ENCODE measurements around the gene F9. TPM values are rescaled to one million over a fixed set of nuclear protein-coding genes. Genes with fewer than 3 reads are reported as not detected.
"Not testable (repeated sequence)": the region's sequence is repeated elsewhere in the genome, so short reads cannot be mapped to it uniquely, and the experiment has no call there.

F9 gene
- not detected for polyA plus RNA-seq (ENCODE audit: insufficient read length in 4 of 4)

DNA sequence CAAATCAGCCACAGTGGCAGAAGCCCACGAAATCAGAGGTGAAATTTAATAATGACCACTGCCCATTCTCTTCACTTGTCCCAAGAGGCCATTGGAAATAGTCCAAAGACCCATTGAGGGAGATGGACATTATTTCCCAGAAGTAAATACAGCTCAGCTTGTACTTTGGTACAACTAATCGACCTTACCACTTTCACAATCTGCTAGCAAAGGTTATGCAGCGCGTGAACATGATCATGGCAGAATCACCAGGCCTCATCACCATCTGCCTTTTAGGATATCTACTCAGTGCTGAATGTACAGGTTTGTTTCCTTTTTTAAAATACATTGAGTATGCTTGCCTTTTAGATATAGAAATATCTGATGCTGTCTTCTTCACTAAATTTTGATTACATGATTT, at the start of gene F9:
Gene F9 (plus strand): TSS at position 190 of the 400 bp plus-strand sequence. CDS start 26 bp downstream, at position 216.
- DNase-seq (ENCODE audit: low read depth in 4 of 4, low spot score in 3 of 4): no peak

DNA sequence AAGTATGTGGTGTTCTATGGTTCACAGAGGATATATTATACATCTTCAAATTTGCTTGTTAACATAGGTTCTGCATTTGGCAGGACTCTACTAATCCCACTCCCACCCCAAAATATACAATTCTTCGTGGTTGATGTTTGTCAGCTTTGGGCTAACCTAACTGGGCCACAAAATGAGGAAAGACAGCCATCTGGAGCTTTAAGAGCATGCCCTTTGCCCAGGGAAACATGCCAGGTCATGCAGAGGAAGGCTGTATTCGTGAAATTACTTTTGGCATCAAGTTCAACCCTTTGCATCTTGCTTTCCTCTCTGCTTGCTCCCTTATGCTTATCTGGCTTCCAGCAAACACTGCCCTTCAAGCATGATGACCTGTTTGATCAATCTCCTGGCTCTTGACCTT, 46.8 kb upstream of the F9 start:
- DNase-seq (ENCODE audit: low read depth in 4 of 4, low spot score in 3 of 4): no peak

DNA sequence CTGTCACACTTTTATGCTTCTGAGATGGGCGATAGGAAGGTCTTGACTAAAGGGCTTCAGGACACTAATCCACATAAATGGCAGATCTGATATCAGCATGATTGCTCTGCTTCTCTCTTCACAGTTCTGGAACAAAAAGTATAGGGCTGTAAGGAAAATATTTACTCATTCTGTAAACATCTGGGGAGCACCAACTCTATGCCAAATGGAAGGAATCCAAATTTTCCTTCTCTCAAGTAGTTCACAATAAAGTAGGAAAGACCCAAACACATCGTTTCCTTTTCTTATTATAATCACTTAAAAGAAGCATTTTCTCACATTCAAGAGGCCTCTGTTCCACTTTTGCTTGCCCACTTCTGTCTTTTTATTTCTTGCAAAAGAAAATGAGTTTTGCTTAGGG, 45.9 kb upstream of the F9 start:
- no peak for DNase-seq (ENCODE audit: low read depth in 4 of 4, low spot score in 3 of 4)

DNA sequence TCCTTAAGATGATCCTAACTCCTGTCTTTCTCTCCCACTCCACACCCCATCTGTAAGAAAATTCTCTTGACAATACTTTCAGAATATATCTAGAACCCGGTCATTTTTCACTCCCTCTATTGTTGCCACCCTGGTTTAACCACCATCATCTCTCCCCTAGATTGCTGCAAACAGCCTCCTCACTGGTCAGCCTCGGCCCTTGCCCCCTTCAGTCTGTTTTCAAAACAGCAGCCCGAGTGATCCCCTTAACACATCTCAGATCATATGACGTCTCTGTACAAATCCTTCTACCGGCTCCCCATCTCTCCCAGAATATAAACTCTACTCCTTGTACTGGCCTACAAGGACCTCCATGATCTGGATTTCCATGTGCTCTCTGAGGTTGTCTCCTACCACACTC, 35.2 kb upstream of the F9 start:
- DNase-seq (ENCODE audit: low read depth in 4 of 4, low spot score in 3 of 4): no peak

DNA sequence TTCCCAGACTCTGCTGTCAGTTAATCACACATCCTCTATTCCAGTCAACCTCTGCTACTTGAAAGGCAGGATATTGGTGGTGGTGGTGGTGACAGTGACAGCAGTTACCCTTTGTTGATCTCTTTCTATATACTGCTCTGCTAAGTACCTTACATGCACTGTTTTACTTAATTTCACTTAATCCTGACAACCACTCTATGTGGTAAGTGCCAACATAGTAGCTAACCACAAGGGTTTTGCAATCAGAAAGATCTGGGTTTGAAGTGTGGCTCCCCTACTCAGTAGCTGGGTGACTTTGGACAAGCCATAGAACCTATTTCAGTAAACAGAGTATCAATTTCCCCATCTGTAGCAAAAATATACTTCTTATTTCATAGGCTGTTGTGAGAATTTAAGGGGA, 24.2 kb upstream of the F9 start:
- no peak for DNase-seq (ENCODE audit: low read depth in 4 of 4, low spot score in 3 of 4)

DNA sequence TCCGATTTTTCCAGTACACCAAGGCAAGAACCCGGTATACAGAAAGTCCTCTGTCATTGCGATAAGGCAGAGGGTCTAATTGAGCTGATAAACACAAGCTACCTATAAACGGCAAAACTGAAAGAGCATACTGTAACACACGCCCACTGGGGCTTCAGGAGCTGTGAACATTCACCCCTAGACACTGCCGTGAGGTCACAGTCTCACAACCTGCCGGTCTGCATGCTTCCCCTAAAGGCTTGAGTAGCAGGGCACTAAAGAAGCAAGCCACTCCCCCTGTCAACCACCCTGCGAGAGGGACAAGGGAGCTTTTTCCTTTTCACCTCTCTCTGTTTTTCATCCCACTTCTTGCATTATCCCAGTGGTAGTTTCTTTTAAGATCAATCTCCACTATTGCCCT, 22.4 kb upstream of the F9 start:
- no peak for DNase-seq (ENCODE audit: low read depth in 4 of 4, low spot score in 3 of 4)

DNA sequence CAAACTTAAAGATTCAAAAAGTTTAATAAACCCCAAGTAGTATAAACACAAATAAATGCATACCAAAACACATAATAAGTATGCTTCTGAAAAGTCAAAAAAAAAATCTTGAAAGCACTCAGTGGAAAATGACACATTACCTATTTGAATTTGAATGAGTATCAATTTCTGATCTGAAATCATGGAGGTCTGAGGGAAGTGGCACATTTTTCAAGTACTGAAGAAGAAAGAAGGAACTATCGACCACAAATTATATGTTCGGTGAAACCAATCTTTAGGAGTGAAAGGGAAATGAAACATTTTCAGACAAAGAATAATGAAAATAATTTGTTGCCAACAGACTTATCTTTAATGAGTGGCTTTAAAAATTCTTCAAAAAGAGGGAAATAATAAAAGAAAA, 12.1 kb upstream of the F9 start:
- no peak for DNase-seq (ENCODE audit: low read depth in 4 of 4, low spot score in 3 of 4)

DNA sequence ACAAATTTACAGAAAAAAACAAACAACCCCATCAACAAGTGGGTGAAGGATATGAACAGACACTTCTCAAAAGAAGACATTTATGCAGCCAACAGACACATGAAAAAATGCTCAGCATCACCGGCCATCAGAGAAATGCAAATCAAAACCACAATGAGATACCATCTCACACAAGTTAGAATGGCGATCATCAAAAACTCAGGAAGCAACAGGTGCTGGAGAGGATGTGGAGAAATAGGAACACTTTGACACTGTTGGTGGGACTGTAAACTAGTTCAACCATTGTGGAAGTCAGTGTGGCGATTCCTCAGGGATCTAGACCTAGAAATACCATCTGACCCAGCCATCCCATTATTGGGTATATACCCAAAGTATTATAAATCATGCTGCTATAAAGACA, 1.7 kb upstream of the F9 start:
- not testable (repeated sequence) for DNase-seq (ENCODE audit: low read depth in 4 of 4, low spot score in 3 of 4)

DNA sequence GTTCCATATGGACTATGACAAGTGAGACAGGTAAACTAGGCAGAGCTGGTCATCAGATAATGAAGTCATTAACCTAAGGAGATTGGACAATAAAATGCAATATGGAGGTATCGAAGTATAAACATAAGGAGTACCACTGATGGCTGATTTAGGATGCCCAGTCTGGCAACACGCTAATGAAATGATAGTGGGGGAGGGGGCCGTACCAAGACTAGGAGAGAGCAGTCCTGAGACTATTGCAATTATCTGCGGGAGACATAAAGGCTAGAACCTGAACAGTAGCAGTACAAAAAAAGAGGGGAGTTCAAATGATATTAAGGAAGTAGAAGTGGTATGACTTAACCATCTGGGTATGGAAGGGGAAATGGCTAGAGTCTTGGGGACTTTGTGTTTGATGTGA, 2.3 kb downstream of the F9 start:
- no peak for DNase-seq (ENCODE audit: low read depth in 4 of 4, low spot score in 3 of 4)

DNA sequence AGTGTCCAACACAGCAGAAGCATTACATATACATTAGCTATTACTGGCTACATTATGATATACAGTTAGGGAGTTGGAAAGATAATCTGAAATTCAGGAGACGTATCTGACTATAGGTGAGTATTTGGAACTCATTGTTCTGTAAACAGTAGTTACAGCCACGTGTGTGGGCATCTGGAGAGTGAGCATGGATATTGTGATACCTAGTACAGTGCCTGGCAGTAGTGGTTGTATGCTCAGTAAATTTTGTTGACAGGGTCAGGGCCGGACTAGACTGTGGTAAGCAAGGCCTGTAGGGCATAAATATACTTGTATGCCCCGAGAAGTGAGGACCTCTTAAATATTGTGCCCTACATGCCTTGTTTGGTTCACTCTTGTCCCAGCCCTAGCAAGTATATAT, 2.9 kb downstream of the F9 start:
- no peak for DNase-seq (ENCODE audit: low read depth in 4 of 4, low spot score in 3 of 4)

DNA sequence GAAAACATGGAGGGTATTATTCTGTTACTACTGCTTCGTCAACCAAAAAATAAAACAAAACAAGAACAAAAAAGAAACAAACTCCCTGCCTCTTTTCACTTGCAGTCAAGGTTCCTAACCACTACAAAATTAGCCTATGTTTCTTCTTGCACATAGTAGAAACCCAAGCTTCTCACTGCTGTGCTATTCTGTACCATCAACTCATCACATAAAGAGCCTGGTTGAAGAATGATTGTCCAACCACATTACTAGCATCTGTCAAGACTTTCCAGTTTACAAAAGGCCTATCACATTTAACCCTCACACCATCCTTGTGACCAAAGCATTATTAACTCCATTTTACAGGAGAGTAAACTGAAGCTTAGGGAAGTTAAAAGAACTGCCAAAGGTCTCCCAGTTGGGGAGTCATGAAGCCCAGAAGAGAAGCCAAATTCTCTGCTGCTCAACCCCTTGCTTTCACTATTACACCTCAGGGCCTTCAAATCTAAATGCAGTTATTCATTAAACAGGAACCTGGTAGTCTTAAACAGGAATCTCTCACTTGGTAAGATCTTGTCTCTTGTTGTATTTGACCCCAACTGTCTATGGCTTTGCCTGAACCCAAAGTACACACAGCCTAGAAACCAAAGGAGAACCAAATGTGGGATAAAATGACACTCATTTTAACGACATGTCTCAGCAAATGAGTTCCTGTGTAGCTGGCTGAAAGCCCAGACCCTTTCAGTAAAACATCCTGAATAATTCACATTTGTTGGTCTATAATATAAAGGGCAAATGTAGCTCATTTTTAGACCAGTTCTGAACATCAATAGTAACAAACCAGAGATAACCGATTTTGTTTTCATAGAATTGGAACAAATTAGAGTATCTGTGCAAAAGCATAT, 8.6 kb downstream of the F9 start:
- DNase-seq (ENCODE audit: low read depth in 4 of 4, low spot score in 3 of 4): peak in 1 of 4 donors; percentile 6

DNA sequence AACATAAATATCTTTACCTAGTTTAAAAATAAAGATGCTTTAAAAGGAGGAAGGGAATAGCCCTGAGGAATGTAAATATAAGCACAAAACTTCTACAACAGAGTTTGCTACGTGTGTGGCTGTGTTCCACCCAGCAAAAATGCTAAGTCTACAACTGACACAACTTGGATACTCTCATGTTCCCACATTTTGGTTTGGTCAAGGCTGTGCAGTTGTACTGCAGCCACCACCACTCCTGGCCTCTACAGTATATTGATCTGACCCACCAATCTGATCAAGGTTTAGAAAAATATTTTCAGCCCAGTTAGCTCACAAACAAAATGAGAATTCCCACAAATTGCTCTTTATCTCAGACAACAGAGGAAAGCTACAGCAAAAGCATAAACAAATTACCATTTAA, 12.1 kb downstream of the F9 start:
- no peak for DNase-seq (ENCODE audit: low read depth in 4 of 4, low spot score in 3 of 4)

DNA sequence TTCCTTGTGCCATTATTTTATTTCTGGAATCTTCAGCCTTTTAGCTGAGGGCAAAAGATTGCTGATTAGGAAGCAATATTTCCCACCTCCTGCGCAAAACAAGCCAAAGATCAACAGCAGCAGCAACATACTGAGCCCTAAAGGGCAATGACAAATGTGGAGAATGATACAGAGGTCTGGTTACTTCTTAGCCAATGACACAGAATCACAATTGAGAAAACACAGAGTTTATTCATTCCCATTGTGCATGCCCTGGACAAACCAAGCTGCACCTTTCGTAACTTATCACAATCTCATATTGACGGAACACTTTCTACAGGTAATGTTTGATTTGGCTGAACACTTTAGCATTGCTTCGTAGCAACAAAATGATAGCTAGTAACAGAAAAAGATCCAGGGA, 13.4 kb downstream of the F9 start:
- no peak for DNase-seq (ENCODE audit: low read depth in 4 of 4, low spot score in 3 of 4)

DNA sequence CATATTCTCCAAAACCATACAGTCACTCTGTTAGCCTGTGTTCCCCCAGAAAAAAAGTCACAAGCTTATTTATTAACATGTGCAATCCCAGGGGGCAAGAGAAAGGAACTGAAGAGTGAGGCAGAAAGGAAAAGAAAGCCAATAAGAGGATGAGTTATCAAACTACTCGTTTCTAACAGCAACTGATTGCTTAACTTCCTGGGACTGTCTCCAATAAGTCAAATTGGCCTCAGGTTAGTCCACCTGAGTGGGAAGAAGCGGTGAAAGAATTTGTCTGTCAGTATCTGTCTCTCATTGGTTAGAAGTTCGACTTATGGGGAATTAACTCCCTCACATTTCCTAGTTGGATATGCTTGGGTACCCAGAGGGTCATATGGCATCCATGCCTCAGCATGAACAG, 14.1 kb downstream of the F9 start:
- no peak for DNase-seq (ENCODE audit: low read depth in 4 of 4, low spot score in 3 of 4)

DNA sequence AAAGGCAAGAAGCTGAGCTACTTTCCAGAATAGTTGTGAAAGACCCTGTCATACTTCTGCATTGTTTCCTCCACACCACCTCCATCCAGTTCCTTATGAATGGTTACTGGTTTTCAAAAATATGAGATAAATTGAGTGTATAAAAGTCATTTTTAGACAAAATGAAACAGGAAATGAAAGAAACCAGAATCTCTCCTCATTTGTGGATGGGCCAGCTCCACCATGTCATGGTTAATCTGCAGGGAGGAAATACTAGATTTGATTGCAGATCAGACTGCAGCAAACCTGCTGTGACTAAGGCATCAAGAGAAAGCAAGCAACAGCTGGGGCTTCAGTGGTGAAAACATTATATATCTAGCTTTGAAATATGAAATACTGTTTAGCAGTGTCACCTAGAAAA, 23.8 kb downstream of the F9 start:
- DNase-seq (ENCODE audit: low read depth in 4 of 4, low spot score in 3 of 4): no peak

DNA sequence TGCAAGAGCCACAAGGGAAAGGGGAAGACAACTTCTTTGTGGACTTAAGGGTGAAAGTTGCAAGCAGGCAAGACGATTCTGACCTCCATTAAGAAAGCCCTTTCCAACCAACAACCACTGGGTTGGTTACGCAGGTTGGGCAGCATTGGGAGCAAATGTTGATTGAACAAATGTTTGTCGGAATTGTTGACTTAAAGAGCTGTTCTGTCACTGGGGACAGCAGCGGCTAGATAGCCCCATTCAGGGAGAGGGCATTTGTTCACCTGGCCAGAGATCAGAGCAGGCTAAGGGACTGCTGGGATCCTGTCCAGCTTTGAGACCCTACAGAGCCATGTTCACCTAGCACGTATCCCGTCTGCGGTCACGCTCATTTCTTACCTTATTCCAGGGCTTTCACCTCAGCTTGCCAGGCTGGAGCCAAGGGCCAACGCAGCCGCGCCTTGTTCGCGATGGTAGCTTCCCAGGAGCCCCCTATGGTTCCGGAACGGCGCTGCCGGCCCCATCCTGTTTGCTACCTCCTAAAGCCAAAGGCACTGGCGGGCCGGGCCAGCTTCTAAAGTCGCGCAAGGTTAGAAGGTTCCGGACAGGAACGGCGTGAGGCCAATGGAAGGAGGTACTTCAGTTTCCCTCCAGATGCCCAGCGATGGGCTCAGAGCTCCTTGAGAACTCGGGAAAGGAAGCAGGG, 24.6 kb downstream of the F9 start:
- DNase-seq (ENCODE audit: low read depth in 4 of 4, low spot score in 3 of 4): no peak

DNA sequence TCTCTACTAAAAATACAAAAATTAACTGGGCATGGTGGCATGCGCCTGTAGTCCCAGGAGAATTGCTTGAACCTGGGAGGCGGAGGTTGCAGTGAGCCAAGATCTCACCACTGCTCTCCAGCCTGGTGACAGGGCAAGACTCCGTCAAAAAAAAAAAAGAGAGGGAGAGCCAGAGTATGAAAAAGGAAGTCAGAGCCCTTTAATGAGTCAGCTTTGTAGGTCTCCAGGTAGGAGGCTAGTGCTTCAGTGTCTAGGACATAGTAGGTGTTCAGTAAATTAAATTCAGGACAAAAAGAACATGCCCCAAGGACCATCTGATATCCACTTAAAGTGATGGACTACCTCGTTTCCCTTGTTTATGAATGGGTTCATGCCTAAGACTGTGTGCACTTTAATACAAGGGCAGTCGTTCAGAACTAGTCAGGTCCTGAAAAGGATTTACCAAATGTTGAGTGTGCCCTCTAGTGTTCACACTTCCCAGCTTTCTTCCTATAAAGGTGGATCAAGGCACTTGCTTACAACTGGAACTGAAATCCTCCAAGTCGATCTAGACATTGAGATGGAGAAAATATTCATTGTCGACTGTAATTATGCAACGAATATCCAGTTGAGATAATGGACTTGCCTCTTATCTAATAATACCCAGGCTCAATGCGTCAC, 29.0 kb downstream of the F9 start:
- DNase-seq (ENCODE audit: low read depth in 4 of 4, low spot score in 3 of 4): peak; percentile 25 to 51 (median 43)

DNA sequence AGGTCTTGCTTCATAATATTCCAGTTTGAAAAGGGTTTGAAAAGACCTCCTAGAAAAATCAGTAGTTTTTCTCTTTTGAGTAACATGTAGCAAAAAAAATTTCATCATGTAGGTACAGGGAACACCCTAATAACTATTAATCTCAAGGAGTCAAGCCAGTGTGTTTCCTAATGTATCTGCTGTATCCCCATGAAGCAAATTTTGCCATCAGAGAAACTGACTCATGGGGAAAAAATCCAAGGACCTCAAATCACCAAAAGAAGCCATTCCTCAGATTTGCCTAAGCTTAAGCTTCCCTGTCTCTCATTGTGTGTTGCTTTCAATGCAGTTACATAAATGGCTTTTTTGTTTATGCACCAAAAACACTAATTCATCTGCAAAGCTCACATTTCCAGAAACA, 29.7 kb downstream of the F9 start:
- no peak for DNase-seq (ENCODE audit: low read depth in 4 of 4, low spot score in 3 of 4)

DNA sequence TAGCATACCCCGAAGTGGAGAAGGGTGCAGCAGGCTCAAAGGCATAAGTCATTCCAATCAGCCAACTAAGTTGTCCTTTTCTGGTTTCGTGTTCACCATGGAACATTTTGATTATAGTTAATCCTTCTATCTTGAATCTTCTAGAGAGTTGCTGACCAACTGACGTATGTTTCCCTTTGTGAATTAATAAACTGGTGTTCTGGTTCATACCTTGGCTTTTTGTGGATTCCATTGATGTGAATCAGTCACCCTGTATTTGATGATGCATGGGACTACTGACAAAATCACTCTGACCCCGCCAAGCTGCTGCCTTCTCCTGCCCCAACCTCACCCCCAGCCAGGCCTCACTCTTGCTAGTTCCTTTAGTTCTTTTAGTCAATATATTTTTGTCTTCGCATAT, 32.7 kb downstream of the F9 start:
- no peak for DNase-seq (ENCODE audit: low read depth in 4 of 4, low spot score in 3 of 4)

DNA sequence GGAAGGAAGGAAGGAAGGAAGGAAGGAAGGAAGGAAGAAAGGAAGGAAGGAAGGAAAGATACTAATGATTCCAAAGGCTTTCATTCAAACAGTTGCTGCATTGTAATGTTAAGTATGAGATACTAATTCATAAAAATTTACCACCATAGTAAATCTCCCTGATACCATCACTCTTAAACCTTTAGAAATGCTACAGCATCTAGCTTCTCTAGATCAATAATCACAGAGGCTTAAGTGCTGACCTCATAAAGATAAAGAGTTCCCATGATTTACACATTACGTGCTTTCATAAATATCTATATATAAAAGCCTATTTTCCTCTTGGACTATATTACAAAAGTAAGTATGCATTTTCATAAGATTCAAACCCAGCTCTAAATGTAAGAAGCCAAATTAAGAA, 36.4 kb downstream of the F9 start:
- DNase-seq (ENCODE audit: low read depth in 4 of 4, low spot score in 3 of 4): no peak

DNA sequence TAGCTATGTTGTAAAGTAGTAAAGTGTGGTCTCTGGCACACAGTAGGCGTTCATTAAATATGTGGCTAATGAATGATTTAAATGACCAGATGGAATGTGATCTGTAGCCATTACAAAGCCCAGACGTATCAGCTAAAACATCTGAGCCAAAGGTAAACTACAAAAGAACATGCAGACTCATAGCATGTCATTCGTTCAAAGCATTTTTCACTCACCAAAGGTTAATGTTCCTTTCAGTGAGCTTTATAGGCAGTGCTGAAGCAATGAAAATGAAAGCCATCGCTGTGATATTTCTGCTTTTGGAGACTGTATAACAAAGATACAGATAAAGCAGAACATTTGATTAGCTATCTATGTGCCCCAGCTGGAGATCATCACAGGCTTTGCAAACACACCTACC, 50.5 kb downstream of the F9 start:
- DNase-seq (ENCODE audit: low read depth in 4 of 4, low spot score in 3 of 4): no peak

DNA sequence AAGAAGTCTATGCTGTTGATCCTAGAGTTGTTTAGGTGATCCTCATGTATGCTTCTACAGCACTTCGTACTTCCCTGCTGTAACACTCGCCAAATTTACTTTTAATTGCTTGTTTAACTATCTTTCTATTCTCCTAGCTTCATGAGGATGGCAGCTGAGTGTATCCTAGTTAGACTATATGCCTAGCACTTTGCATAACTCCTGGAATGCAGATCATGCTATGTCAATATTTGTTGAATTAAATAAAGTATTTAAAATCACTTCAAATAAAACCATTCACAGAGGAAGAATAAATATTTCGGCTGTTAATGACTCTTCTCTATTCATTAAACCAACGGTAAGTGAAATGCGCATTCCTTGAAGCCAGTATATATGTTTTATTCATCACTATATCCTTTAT, 55.1 kb downstream of the F9 start:
- DNase-seq (ENCODE audit: low read depth in 4 of 4, low spot score in 3 of 4): no peak
